ENCODE results near the gene ASTN2. TPM values are rescaled to one million over a fixed set of nuclear protein-coding genes. Genes with fewer than 3 reads are reported as not detected.

The ASTN2 gene
- polyA plus RNA-seq, 1 experiment: 12.8 TPM

GRCh38 chr9:116564266-116564793 lies 850.5 kb downstream of the ASTN2 start:
- Histone ChIP-seq H3K36me3 (ENCODE audit: control insufficient read depth, insufficient read depth, low read length) (no peaks in the 10 kb centered on the region), H3K4me3 (ENCODE audit: low read depth, low read length) (no peak overlapping the region), H3K27me3 (ENCODE audit: control insufficient read depth, insufficient read depth, low read length) (no peaks in the 10 kb centered on the region)
- no peak for TF ChIP-seq CTCF (IDR thresholded peaks at IDR 0.05; ENCODE audit: insufficient read depth, low read depth, low read length)
- CTCF ChIA-PET: interaction anchor here (1.2 kb wide), 1 partner anchor 8 kb away, joined by 3 read pairs; no protein-coding TSS in a partner anchor
- DNase-seq (ENCODE audit: low read depth): no peak
- POLR2A ChIA-PET: no interaction called here

- ChIA-PET POLR2A (no interaction called here), CTCF (no interaction called here)
- Histone ChIP-seq H3K27me3 (ENCODE audit: control insufficient read depth, insufficient read depth, low read length) (no peaks in the 10 kb centered on the region), H3K36me3 (ENCODE audit: control insufficient read depth, insufficient read depth, low read length) (no peaks in the 10 kb centered on the region), H3K4me3 (ENCODE audit: low read depth, low read length) (no peak overlapping the region)
- no peak for TF ChIP-seq CTCF (IDR thresholded peaks at IDR 0.05; ENCODE audit: insufficient read depth, low read depth, low read length)
- no peak for DNase-seq (ENCODE audit: low read depth)
Measured at GRCh38 chr9:116558818-116559540, 855.9 kb downstream of the ASTN2 start.

- Histone ChIP-seq H3K27me3 (ENCODE audit: control insufficient read depth, insufficient read depth, low read length) (no peaks in the 10 kb centered on the region), H3K36me3 (ENCODE audit: control insufficient read depth, insufficient read depth, low read length) (no peaks in the 10 kb centered on the region), H3K4me3 (ENCODE audit: low read depth, low read length) (no peak overlapping the region)
- TF ChIP-seq CTCF (IDR thresholded peaks at IDR 0.05; ENCODE audit: insufficient read depth, low read depth, low read length): no peak
- DNase-seq (ENCODE audit: low read depth): no peak
- ChIA-PET CTCF (no interaction called here), POLR2A (no interaction called here)
Measured at GRCh38 chr9:116558035-116558434, 856.8 kb downstream of the ASTN2 start.

- ChIA-PET POLR2A (no interaction called here), CTCF (interaction anchor here (0.8 to 0.9 kb wide), 2 partner anchors 10 to 962 kb away, joined by 3 read pairs; no protein-coding TSS in a partner anchor)
- no peak for DNase-seq (ENCODE audit: low read depth)
- no peak for TF ChIP-seq CTCF (IDR thresholded peaks at IDR 0.05; ENCODE audit: insufficient read depth, low read depth, low read length)
- H3K36me3 ChIP-seq (ENCODE audit: control insufficient read depth, insufficient read depth, low read length): no peaks in the 10 kb centered on the region
- no peaks in the 10 kb centered on the region for H3K27me3 ChIP-seq (ENCODE audit: control insufficient read depth, insufficient read depth, low read length)
- no peak overlapping the region for H3K4me3 ChIP-seq (ENCODE audit: low read depth, low read length)
Measured at GRCh38 chr9:116555556-116556155, 859.2 kb downstream of the ASTN2 start.

GRCh38 chr9:116555119-116555518 lies 859.7 kb downstream of the ASTN2 start:
- TF ChIP-seq CTCF (IDR thresholded peaks at IDR 0.05; ENCODE audit: insufficient read depth, low read depth, low read length): no peak
- ChIA-PET POLR2A (no interaction called here), CTCF (no interaction called here)
- no peak for DNase-seq (ENCODE audit: low read depth)
- Histone ChIP-seq H3K27me3 (ENCODE audit: control insufficient read depth, insufficient read depth, low read length) (no peaks in the 10 kb centered on the region), H3K36me3 (ENCODE audit: control insufficient read depth, insufficient read depth, low read length) (no peaks in the 10 kb centered on the region), H3K4me3 (ENCODE audit: low read depth, low read length) (no peak overlapping the region)
